Ecto neural progenitor cell (in vitro differentiated cells): ENCODE data around the gene SLC1A2.

Source experiments
- DNase-seq: peaks from one replicate; pipeline ENCODE4 v3.0.0-alpha.2; 2018; ENCODE audit warnings: low spot score

SLC1A2 gene

GRCh38 chr11:35302398-35302797 lies 117.0 kb downstream of the SLC1A2 start:
- no peak for DNase-seq

- DNase-seq = no peak
These were observed 121.0 kb downstream of the SLC1A2 start for GRCh38 chr11:35298369-35298768.

- DNase-seq = no peak
These were observed 123.6 kb downstream of the SLC1A2 start for GRCh38 chr11:35295751-35296150.

GRCh38 chr11:35293699-35294098 lies 125.7 kb downstream of the SLC1A2 start:
- DNase-seq = no peak

GRCh38 chr11:35293035-35293434 lies 126.3 kb downstream of the SLC1A2 start:
- no peak for DNase-seq

GRCh38 chr11:35292279-35292678 lies 127.1 kb downstream of the SLC1A2 start:
- no peak for DNase-seq

- DNase-seq = no peak
These were observed 128.5 kb downstream of the SLC1A2 start for GRCh38 chr11:35290876-35291275.

- DNase-seq = no peak
These were observed 129.5 kb downstream of the SLC1A2 start for GRCh38 chr11:35289821-35290220.

- no peak for DNase-seq
These were observed 130.4 kb downstream of the SLC1A2 start for GRCh38 chr11:35288817-35289541.

GRCh38 chr11:35288309-35288708 lies 131.0 kb downstream of the SLC1A2 start:
- no peak for DNase-seq

GRCh38 chr11:35287344-35287890 lies 131.9 kb downstream of the SLC1A2 start:
- DNase-seq = no peak

GRCh38 chr11:35286126-35286525 lies 133.2 kb downstream of the SLC1A2 start:
- no peak for DNase-seq

- DNase-seq = no peak
These were observed 133.9 kb downstream of the SLC1A2 start for GRCh38 chr11:35285471-35285870.

- no peak for DNase-seq
These were observed 137.0 kb downstream of the SLC1A2 start for GRCh38 chr11:35282221-35282882.

GRCh38 chr11:35281169-35281688 lies 138.1 kb downstream of the SLC1A2 start:
- no peak for DNase-seq

GRCh38 chr11:35280727-35281126 lies 138.6 kb downstream of the SLC1A2 start:
- DNase-seq = no peak

GRCh38 chr11:35277827-35278226 lies 141.5 kb downstream of the SLC1A2 start:
- no peak for DNase-seq

- no peak for DNase-seq
These were observed 142.8 kb downstream of the SLC1A2 start for GRCh38 chr11:35276396-35277145.

- DNase-seq = no peak
These were observed 143.6 kb downstream of the SLC1A2 start for GRCh38 chr11:35275786-35276170.

- DNase-seq = no peak
These were observed 144.2 kb downstream of the SLC1A2 start for GRCh38 chr11:35274909-35275785.

- DNase-seq = no peak
These were observed 146.9 kb downstream of the SLC1A2 start for GRCh38 chr11:35272391-35272902.
